B cell (primary cell): ENCODE data around the gene TEKT2. TPM values are rescaled to one million over a fixed set of nuclear protein-coding genes. Genes with fewer than 3 reads are reported as not detected.

Experiments
- ATAC-seq: fragments of 200-7000 bp; cut with Tn5 transposase; one replicate; pipeline ENCODE4 v1.10.0; 2021; ENCODE audit warnings: low read depth, mild to moderate bottlenecking, moderate number of reproducible peaks, moderate library complexity
- CTCF ChIA-PET: fragments of 350-600 bp; sonication (Branson Sonifier 250); formaldehyde crosslinking; loops from one replicate; lab custom pipeline; 2021; ENCODE audit warnings: antibody characterized with exemption, inconsistent platforms; lab: Charles Lee
- POLR2A ChIA-PET: fragments of 350-600 bp; sonication (Branson Sonifier 250); formaldehyde crosslinking; loops from one replicate; lab custom pipeline; 2021; ENCODE audit warnings: antibody characterized with exemption; lab: Charles Lee
- DNase-seq: peaks from one replicate; pipeline ENCODE4 v3.0.0; 2013
- H2AFZ ChIP-seq: 2 replicates; pipeline ENCODE4 v1.6.1; 2012; ENCODE audit warnings: mild to moderate bottlenecking, low read depth, low read length; ENCODE audit not compliant: insufficient read depth, poor library complexity, severe bottlenecking
- H3K27ac ChIP-seq, 2 donors: 1 replicate in 1 of 2; 2 replicates in 1 of 2; pipeline ENCODE4 v1.5.1; 2012 to 2013; ENCODE audit warnings: low read length in 2 of 2, mild to moderate bottlenecking in 2 of 2, moderate library complexity in 1 of 2
- H3K27me3 ChIP-seq, 4 experiments: fragments of 200-600 bp in 1 of 4; sonication (generic) in 1 of 4; replicated peaks in 1 of 4; 1 replicate in 2 of 4; 2 replicates in 2 of 4; pipeline versions ENCODE4 v1.6.1 to v1.7.0; 2013 to 2016; ENCODE audit warnings: low read length in 3 of 4, mild to moderate bottlenecking in 2 of 4, mixed read lengths in 1 of 4, moderate library complexity in 1 of 4; ENCODE audit not compliant: insufficient read depth in 4 of 4, control insufficient read depth in 3 of 4; ENCODE audit errors: control extremely low read depth in 1 of 4
- H3K36me3 ChIP-seq, 2 experiments: replicated peaks in 1 of 2; 1 replicate in 1 of 2; 2 replicates in 1 of 2; pipeline versions ENCODE4 v1.6.1 to v1.7.1; 2013; ENCODE audit warnings: low read length in 1 of 2; ENCODE audit not compliant: insufficient read depth in 2 of 2, control insufficient read depth in 1 of 2; ENCODE audit errors: control extremely low read depth in 1 of 2, extremely low read depth in 1 of 2
- H3K4me1 ChIP-seq, 2 donors: fragments of 200-600 bp in 1 of 2; sonication (generic) in 1 of 2; 1 replicate in 1 of 2; 2 replicates in 1 of 2; pipeline versions ENCODE4 v1.5.1 to v1.6.1; 2013 to 2017; ENCODE audit warnings: low read length in 2 of 2; ENCODE audit not compliant: control insufficient read depth in 2 of 2, insufficient read depth in 2 of 2
- H3K4me2 ChIP-seq: replicated peaks from 2 replicates; pipeline ENCODE3; 2012; ENCODE audit warnings: mild to moderate bottlenecking, low read depth, low read length; ENCODE audit not compliant: poor library complexity, severe bottlenecking
- H3K4me3 ChIP-seq, 5 experiments: fragments of 200-600 bp in 1 of 5; sonication (generic) in 1 of 5; 1 replicate in 3 of 5; 2 replicates in 2 of 5; pipeline versions ENCODE4 v1.5.1 to v1.7.0; 2011 to 2016; ENCODE audit warnings: low read length in 4 of 5, mild to moderate bottlenecking in 4 of 5, low read depth in 2 of 5, control low read depth in 1 of 5, moderate library complexity in 1 of 5; ENCODE audit not compliant: insufficient read depth in 1 of 5; ENCODE audit errors: control extremely low read depth in 1 of 5, extremely low read depth in 1 of 5
- H3K79me2 ChIP-seq: fragments of 200-600 bp; sonication (generic); one replicate; pipeline ENCODE4 v1.6.0; 2016; ENCODE audit warnings: low read length; ENCODE audit not compliant: control insufficient read depth, insufficient read depth
- H3K9ac ChIP-seq: fragments of 200-600 bp; sonication (generic); 2 replicates; pipeline ENCODE4 v1.6.1; 2017; ENCODE audit warnings: mild to moderate bottlenecking, low read length, moderate library complexity
- H3K9me3 ChIP-seq, 3 donors: one replicate each; pipeline versions ENCODE4 v1.6.1 to v1.7.1; 2013; ENCODE audit warnings: low read length in 2 of 3; ENCODE audit not compliant: control insufficient read depth in 2 of 3, insufficient read depth in 1 of 3; ENCODE audit errors: control extremely low read depth in 1 of 3
- H4K20me1 ChIP-seq: 2 replicates; pipeline ENCODE4 v1.6.0; 2012; ENCODE audit warnings: mild to moderate bottlenecking, low read length; ENCODE audit not compliant: insufficient read depth, control insufficient read depth, poor library complexity, severe bottlenecking
- H3K27ac Mint-ChIP-seq: one replicate; pipeline ENCODE4 v1.8.0; 2021; ENCODE audit warnings: mixed read lengths
- H3K27me3 Mint-ChIP-seq: one replicate; pipeline ENCODE4 v1.8.0; 2021; ENCODE audit warnings: mixed read lengths
- H3K4me1 Mint-ChIP-seq: one replicate; pipeline ENCODE4 v1.8.0; 2021; ENCODE audit warnings: mixed read lengths
- H3K4me3 Mint-ChIP-seq: one replicate; pipeline ENCODE4 v1.8.0; 2021; ENCODE audit warnings: mixed read lengths
- H3K9me3 Mint-ChIP-seq: one replicate; pipeline ENCODE4 v1.8.0; 2022; ENCODE audit warnings: mixed read lengths; ENCODE audit not compliant: insufficient read depth
- CTCF ChIP-seq: fragments of 200-600 bp; IDR thresholded peaks from one replicate; pipeline ENCODE4 v1.8.0; 2022; ENCODE audit warnings: antibody characterized with exemption, mild to moderate bottlenecking
- EZH2 ChIP-seq: IDR thresholded peaks from 2 replicates; pipeline ENCODE4 v1.6.1; 2012; ENCODE audit warnings: borderline replicate concordance, low read depth, mild to moderate bottlenecking, moderate library complexity, low read length; ENCODE audit not compliant: insufficient read depth, poor library complexity, severe bottlenecking
- WGBS: methylation state at CpG from one replicate; pipeline ENCODE4 v1.1.5; 2013; ENCODE audit warnings: missing lambda C conversion rate; ENCODE audit not compliant: insufficient coverage; 5-methylcytosine and 5-hydroxymethylcytosine counted together
- intact Hi-C: fragments of 100-400 bp; cut with micrococcal nuclease; formaldehyde crosslinking; loops from one replicate; pipeline ENCODE4 v1.10.0; 2022
- polyA plus RNA-seq: library from polyadenylated mRNA; depleted of rRNA; stranded (reverse); fragments of >200 nt; gene quantifications from 2 replicates; pipeline ENCODE4 v1.2.3, GENCODE V29; 2012
- total RNA-seq, 2 donors: library from RNA; stranded (reverse); fragments of 120-200 nt in 1 of 2; gene quantifications; 1 replicate in 1 of 2; 2 replicates in 1 of 2; pipeline versions ENCODE4 v1.2.3 to v1.2.4, GENCODE V29; 2013 to 2022

TEKT2 gene
- total and polyA plus RNA-seq, 2 donors (not counting 1 experiment from before 2014, with no cell fraction given) = not detected

DNA sequence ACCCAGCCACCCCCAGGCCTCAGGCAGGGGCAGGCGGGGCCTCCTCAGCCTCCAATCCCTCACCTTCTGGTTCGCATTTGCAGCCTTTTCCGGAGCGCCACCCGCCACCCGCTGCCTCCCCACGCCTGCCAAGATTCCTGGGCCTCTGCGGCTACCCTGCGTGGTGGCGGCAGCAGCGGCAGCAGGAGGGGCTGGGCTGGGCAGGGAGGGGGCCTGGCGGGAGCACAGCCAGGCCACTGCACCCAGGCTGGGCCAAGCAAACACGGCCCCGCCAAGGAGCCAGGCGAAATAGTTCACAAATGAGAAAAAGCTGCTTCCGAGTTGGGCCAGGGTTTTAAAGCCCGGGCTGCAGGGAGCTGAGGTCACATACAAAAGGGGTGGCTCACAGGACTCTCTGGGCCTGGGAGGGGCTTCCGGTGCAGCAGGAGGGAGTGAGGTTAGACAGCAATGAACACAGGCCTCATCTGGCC lies 31.3 kb downstream of the TEKT2 start:
- H3K4me2 ChIP-seq = no peak overlapping the region
- no peaks in the 10 kb centered on the region for H3K27me3 Mint-ChIP-seq
- no peak for TF ChIP-seq EZH2
- TF ChIP-seq CTCF = no peak
- no peaks in the 10 kb centered on the region for H3K36me3 ChIP-seq
- H3K79me2 ChIP-seq = no peaks in the 10 kb centered on the region
- DNase-seq (no peak), ATAC-seq (no peak)
- POLR2A ChIA-PET = no interaction called here
- intact Hi-C loops = no loop called here
- no peak overlapping the region for H3K4me3 ChIP-seq
- no peak overlapping the region for H3K9ac ChIP-seq
- no peaks in the 10 kb centered on the region for H3K9me3 Mint-ChIP-seq
- WGBS = 93% methylated on average over 14 of the region's 18 CpGs
- peaks cover 0 to 5% (median 0%) of the 10 kb centered on the region in 4 experiments for H3K27me3 ChIP-seq
- H3K4me1 Mint-ChIP-seq = no peaks in the 10 kb centered on the region
- H2AFZ ChIP-seq = no peak overlapping the region
- no peaks in the 10 kb centered on the region for H3K9me3 ChIP-seq
- no peak overlapping the region for H3K4me3 Mint-ChIP-seq
- no peaks in the 10 kb centered on the region for H4K20me1 ChIP-seq
- H3K4me1 ChIP-seq = no peaks in the 10 kb centered on the region
- H3K27ac ChIP-seq = no peak overlapping the region
- H3K27ac Mint-ChIP-seq = no peak overlapping the region
- CTCF ChIA-PET = interaction anchor here (4.2 kb wide), 1 partner anchor 19 kb away, joined by 20 read pairs; no protein-coding TSS in a partner anchor

- H3K36me3 ChIP-seq = no peaks in the 10 kb centered on the region
- no peak for TF ChIP-seq CTCF
- TF ChIP-seq EZH2 = no peak
- Mint-ChIP-seq H3K27ac (no peak overlapping the region), H3K4me3 (no peak overlapping the region), H3K27me3 (no peaks in the 10 kb centered on the region), H3K4me1 (no peaks in the 10 kb centered on the region), H3K9me3 (no peaks in the 10 kb centered on the region)
- intact Hi-C loops = no loop called here
- H3K79me2 ChIP-seq = no peaks in the 10 kb centered on the region
- DNase-seq (no peak), ATAC-seq (no peak)
- H4K20me1 ChIP-seq = no peaks in the 10 kb centered on the region
- H3K9ac ChIP-seq = no peak overlapping the region
- no peak overlapping the region for H2AFZ ChIP-seq
- H3K27ac ChIP-seq = no peak overlapping the region
- WGBS = 81% methylated on average over 4 of the region's 5 CpGs
- H3K4me3 ChIP-seq = no peak overlapping the region
- H3K9me3 ChIP-seq = no peaks in the 10 kb centered on the region
- H3K4me2 ChIP-seq = no peak overlapping the region
- POLR2A ChIA-PET = no interaction called here
- H3K27me3 ChIP-seq = peaks cover 0 to 5% (median 0%) of the 10 kb centered on the region in 4 experiments
- no peaks in the 10 kb centered on the region for H3K4me1 ChIP-seq
- CTCF ChIA-PET = interaction anchor here (4.2 kb wide), 1 partner anchor 19 kb away, joined by 20 read pairs; no protein-coding TSS in a partner anchor
Measured at GRCh38 chr1:36115931-36116330, 32.0 kb downstream of the TEKT2 start.
